T-cell (primary cell): ENCODE data around the gene PRPSAP1. TPM values are rescaled to one million over a fixed set of nuclear protein-coding genes. Genes with fewer than 3 reads are reported as not detected.
A peak's percentile ranks its signal among the peaks of the same experiment; 100 is the strongest.

ENCODE experiments used
- ATAC-seq, 4 experiments: fragments of 200-7000 bp in 3 of 4; fragments of 150-1000 bp in 1 of 4; cut with Tn5 transposase; replicated peaks in 1 of 4; 1 replicate in 3 of 4; 2 replicates in 1 of 4; pipeline ENCODE4 v1.10.0; 2021; ENCODE audit warnings: moderate library complexity in 3 of 4, mild to moderate bottlenecking in 2 of 4, moderate number of reproducible peaks in 1 of 4
- CTCF ChIA-PET, 2 donors: fragments of 300-600 bp; sonication (Branson Sonifier 250); formaldehyde crosslinking; loops; one replicate each; lab custom pipeline; 2022; ENCODE audit warnings: antibody characterized with exemption in 2 of 2; lab: Charles Lee
- POLR2A ChIA-PET, 2 donors: fragments of 300-600 bp; sonication (Branson Sonifier 250); formaldehyde crosslinking; loops; one replicate each; lab custom pipeline; 2022; ENCODE audit warnings: antibody characterized with exemption in 2 of 2; lab: Charles Lee
- DNase-seq, 35 experiments: peaks; one replicate each; pipeline versions ENCODE4 v3.0.0 to v3.0.0-alpha.2; 2013 to 2023
- H3K27ac ChIP-seq: one replicate; pipeline ENCODE4 v1.5.1; 2013; ENCODE audit warnings: low read length
- H3K27me3 ChIP-seq, 2 experiments: replicated peaks in 1 of 2; 1 replicate in 1 of 2; 2 replicates in 1 of 2; pipeline versions ENCODE4 v1.6.1 to v1.7.0; 2013; ENCODE audit warnings: low read length in 1 of 2, mixed read lengths in 1 of 2; ENCODE audit not compliant: control insufficient read depth in 2 of 2, insufficient read depth in 2 of 2; ENCODE audit errors: extremely low read depth in 1 of 2
- H3K36me3 ChIP-seq, 2 donors: 1 replicate in 1 of 2; 2 replicates in 1 of 2; pipeline versions ENCODE4 v1.6.1 to v1.7.0; 2013; ENCODE audit warnings: low read length in 1 of 2; ENCODE audit not compliant: control insufficient read depth in 2 of 2, insufficient read depth in 1 of 2; ENCODE audit errors: extremely low read depth in 1 of 2
- H3K4me1 ChIP-seq, 2 experiments: 1 replicate in 1 of 2; 2 replicates in 1 of 2; pipeline versions ENCODE4 v1.6.1 to v1.7.0; 2013; ENCODE audit warnings: low read length in 2 of 2, mixed read lengths in 1 of 2; ENCODE audit not compliant: insufficient read depth in 2 of 2, control insufficient read depth in 1 of 2; ENCODE audit errors: extremely low read depth in 1 of 2
- H3K4me3 ChIP-seq, 2 donors: 1 replicate in 1 of 2; 2 replicates in 1 of 2; pipeline versions ENCODE4 v1.5.1 to v1.7.0; 2013; ENCODE audit warnings: mild to moderate bottlenecking in 2 of 2, low read length in 1 of 2, moderate library complexity in 1 of 2; ENCODE audit not compliant: control insufficient read depth in 1 of 2; ENCODE audit errors: extremely low read depth in 1 of 2
- H3K9me3 ChIP-seq: 2 replicates; pipeline ENCODE4 v1.7.0; 2013
- H3K27ac Mint-ChIP-seq, 2 donors: one replicate each; pipeline ENCODE4 v1.8.0; 2020 to 2021; ENCODE audit warnings: mild to moderate bottlenecking in 2 of 2, mixed read lengths in 2 of 2
- H3K27me3 Mint-ChIP-seq, 2 donors: one replicate each; pipeline ENCODE4 v1.8.0; 2021 to 2022; ENCODE audit warnings: mixed read lengths in 2 of 2
- H3K36me3 Mint-ChIP-seq: one replicate; pipeline ENCODE4 v1.8.0; 2021; ENCODE audit warnings: mixed read lengths
- H3K4me1 Mint-ChIP-seq, 3 donors: one replicate each; pipeline ENCODE4 v1.8.0; 2020 to 2022; ENCODE audit warnings: mixed read lengths in 3 of 3, mild to moderate bottlenecking in 1 of 3
- H3K4me3 Mint-ChIP-seq, 3 donors: one replicate each; pipeline ENCODE4 v1.8.0; 2020 to 2022; ENCODE audit warnings: mild to moderate bottlenecking in 3 of 3, mixed read lengths in 3 of 3, moderate library complexity in 3 of 3
- H3K9me3 Mint-ChIP-seq, 3 donors: one replicate each; pipeline ENCODE4 v1.8.0; 2020 to 2022; ENCODE audit warnings: mixed read lengths in 3 of 3
- WGBS: methylation state at CpG from one replicate; pipeline ENCODE4 v1.1.5; 2013; ENCODE audit warnings: missing lambda C conversion rate; ENCODE audit not compliant: insufficient coverage; 5-methylcytosine and 5-hydroxymethylcytosine counted together
- total RNA-seq, 35 experiments: library from RNA in 6 of 35; stranded (reverse) in 6 of 35; fragments of 120-200 nt in 1 of 35; gene quantifications; one replicate each; pipeline versions ENCODE4 v1.2.1 to v1.2.4 and lab custom pipeline; 2013 to 2026

Gene PRPSAP1
- total RNA-seq, 5 donors from 2014 or later (not counting 1 experiment from before 2014, with no cell fraction given), result 27.5 to 47.0 (median 40.0) TPM

DNA sequence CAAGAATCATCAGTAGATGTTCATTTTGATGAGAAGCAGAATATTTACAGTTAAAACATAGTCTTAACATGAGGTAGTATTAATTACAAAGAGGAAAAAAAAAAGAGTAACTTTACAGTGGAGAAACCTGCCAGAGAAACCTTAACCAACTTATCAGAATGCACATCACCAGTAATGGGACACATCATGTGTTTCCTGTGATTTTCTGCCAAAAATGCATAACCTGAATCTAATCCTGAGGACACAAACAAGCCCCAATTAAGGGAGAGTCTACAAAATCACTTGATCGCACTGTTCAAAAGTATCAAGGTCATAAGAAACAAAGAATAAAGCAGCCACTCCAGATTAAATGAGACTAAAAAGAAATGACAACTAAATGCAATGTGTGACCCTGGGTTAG, 27.4 kb downstream of the PRPSAP1 start:
- POLR2A ChIA-PET, result interaction anchor here in 1 of 2 donors (0.6 kb wide), 1 partner anchor 505 kb away, joined by 5 read pairs; no protein-coding TSS in a partner anchor
- H3K36me3 Mint-ChIP-seq, result peaks cover 39% of the 10 kb centered on the region
- DNase-seq (no peak), ATAC-seq (no peak)
- Histone ChIP-seq H3K4me1 (no peaks in the 10 kb centered on the region), H3K27me3 (no peaks in the 10 kb centered on the region), H3K9me3 (no peaks in the 10 kb centered on the region), H3K36me3 (peaks cover 0 to 21% of the 10 kb centered on the region in 2 donors), H3K27ac (no peak overlapping the region), H3K4me3 (no peak overlapping the region)
- WGBS, result no CpG with 5 or more reads among the region's 1 CpG
- CTCF ChIA-PET, result no interaction called here
- no peaks in the 10 kb centered on the region for H3K4me1 Mint-ChIP-seq
- no peaks in the 10 kb centered on the region for H3K27me3 Mint-ChIP-seq
- H3K9me3 Mint-ChIP-seq, result no peaks in the 10 kb centered on the region
- H3K4me3 Mint-ChIP-seq, result no peak overlapping the region
- no peak overlapping the region for H3K27ac Mint-ChIP-seq

DNA sequence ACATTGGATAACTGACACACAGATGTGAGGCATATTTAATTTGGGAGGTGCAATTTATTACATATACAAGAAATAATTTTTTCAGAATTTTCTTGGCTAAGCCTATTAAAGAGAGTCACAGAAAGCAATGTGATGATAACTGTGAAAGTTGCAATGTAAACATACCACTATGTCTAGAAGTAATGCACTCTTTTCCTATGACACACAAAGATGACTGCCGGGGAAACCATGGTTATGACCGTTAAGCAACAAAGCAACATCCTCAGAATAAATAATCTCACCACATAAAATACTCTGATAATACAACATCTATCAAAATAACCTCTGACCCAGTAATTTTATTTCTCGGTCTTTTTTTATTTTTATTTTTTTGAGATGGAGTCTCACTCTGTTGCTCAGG, 35.1 kb downstream of the PRPSAP1 start:
- no peaks in the 10 kb centered on the region for H3K9me3 Mint-ChIP-seq
- no CpG with 5 or more reads among the region's 3 CpGs for WGBS
- Histone ChIP-seq H3K27me3 (no peaks in the 10 kb centered on the region), H3K9me3 (no peaks in the 10 kb centered on the region), H3K4me3 (no peak overlapping the region), H3K36me3 (peaks cover 0 to 14% of the 10 kb centered on the region in 2 donors), H3K4me1 (no peaks in the 10 kb centered on the region), H3K27ac (no peak overlapping the region)
- peaks cover 31% of the 10 kb centered on the region for H3K36me3 Mint-ChIP-seq
- H3K4me3 Mint-ChIP-seq, result no peak overlapping the region
- no peaks in the 10 kb centered on the region for H3K27me3 Mint-ChIP-seq
- no peak overlapping the region for H3K27ac Mint-ChIP-seq
- ATAC-seq, result no peak
- ChIA-PET CTCF (no interaction called here), POLR2A (no interaction called here)
- peaks cover 3 to 9% (median 6%) of the 10 kb centered on the region in 3 donors for H3K4me1 Mint-ChIP-seq
- no peak for DNase-seq

DNA sequence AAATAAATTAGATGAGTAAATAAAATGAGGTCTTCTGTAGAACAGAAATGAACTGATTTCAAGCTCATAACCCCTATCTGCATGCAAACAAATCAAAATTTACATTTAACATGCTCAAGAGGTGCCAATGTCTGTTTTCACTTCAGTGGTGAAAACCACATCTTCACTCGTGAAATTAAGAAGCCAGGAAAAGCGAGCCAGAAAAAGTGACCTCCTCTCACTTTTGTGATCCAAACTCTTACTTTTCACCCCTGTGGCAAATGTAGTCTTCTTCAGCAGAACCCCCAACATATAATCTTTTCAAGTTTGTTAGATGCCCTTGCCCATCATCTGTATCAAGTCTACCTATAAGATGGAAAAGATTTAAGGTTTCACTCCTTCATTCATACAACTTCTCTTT, 36.2 kb downstream of the PRPSAP1 start:
- Mint-ChIP-seq H3K36me3 (peaks cover 35% of the 10 kb centered on the region), H3K27me3 (no peaks in the 10 kb centered on the region), H3K27ac (no peak overlapping the region), H3K4me1 (peaks cover 3 to 9% (median 6%) of the 10 kb centered on the region in 3 donors), H3K4me3 (no peak overlapping the region), H3K9me3 (no peaks in the 10 kb centered on the region)
- H3K4me3 ChIP-seq, result no peak overlapping the region
- DNase-seq (no peak), ATAC-seq (no peak)
- 67% methylated on average over 1 of the region's 2 CpGs for WGBS
- H3K36me3 ChIP-seq, result peaks cover 0 to 24% of the 10 kb centered on the region in 2 donors
- no peaks in the 10 kb centered on the region for H3K27me3 ChIP-seq
- POLR2A ChIA-PET, result no interaction called here
- CTCF ChIA-PET, result interaction anchor here in 1 of 2 donors (0.5 kb wide), 1 partner anchor 265 kb away, joined by 5 read pairs; no protein-coding TSS in a partner anchor
- no peaks in the 10 kb centered on the region for H3K9me3 ChIP-seq
- H3K27ac ChIP-seq, result no peak overlapping the region
- H3K4me1 ChIP-seq, result no peaks in the 10 kb centered on the region

- no peaks in the 10 kb centered on the region for H3K4me1 ChIP-seq
- no peaks in the 10 kb centered on the region for H3K9me3 ChIP-seq
- 94% methylated on average over 8 of the region's 15 CpGs for WGBS
- Mint-ChIP-seq H3K4me1 (peaks cover 3 to 9% (median 6%) of the 10 kb centered on the region in 3 donors), H3K4me3 (no peak overlapping the region), H3K27me3 (no peaks in the 10 kb centered on the region), H3K27ac (peak overlapping the region; percentile 22 to 79), H3K9me3 (no peaks in the 10 kb centered on the region), H3K36me3 (peaks cover 39% of the 10 kb centered on the region)
- POLR2A ChIA-PET, result no interaction called here
- H3K4me3 ChIP-seq, result no peak overlapping the region
- H3K27me3 ChIP-seq, result no peaks in the 10 kb centered on the region
- CTCF ChIA-PET, result no interaction called here
- H3K27ac ChIP-seq, result no peak overlapping the region
- ATAC-seq (no peak), DNase-seq (no peak)
- peaks cover 0 to 39% of the 10 kb centered on the region in 2 donors for H3K36me3 ChIP-seq
These were observed 39.1 kb downstream of the PRPSAP1 start for GRCh38 chr17:76314392-76315227.

DNA sequence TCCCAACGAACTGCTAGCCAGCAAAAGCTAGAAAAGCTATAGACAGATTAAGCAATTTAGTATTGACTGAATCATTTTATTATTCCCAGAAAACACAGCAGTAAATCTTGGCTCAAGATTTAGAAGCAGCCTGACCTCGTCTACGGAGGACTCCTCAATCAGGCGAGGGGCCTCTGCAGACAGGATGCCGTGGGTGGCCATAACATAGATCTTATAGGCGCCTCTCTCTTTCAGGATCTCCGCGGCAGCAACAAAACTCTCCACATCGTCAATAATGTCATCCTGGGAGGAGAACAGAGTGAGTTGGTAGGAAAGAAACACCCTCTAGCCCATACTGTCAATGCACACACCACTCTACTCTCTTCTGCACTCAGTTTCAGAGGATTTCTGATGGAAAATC, 41.0 kb downstream of the PRPSAP1 start:
- Histone ChIP-seq H3K4me1 (no peaks in the 10 kb centered on the region), H3K36me3 (peaks cover 0 to 36% of the 10 kb centered on the region in 2 donors), H3K9me3 (no peaks in the 10 kb centered on the region), H3K4me3 (no peak overlapping the region), H3K27me3 (no peaks in the 10 kb centered on the region), H3K27ac (no peak overlapping the region)
- H3K27me3 Mint-ChIP-seq, result no peaks in the 10 kb centered on the region
- peaks cover 3 to 9% (median 6%) of the 10 kb centered on the region in 3 donors for H3K4me1 Mint-ChIP-seq
- ChIA-PET POLR2A (no interaction called here), CTCF (no interaction called here)
- no peaks in the 10 kb centered on the region for H3K9me3 Mint-ChIP-seq
- H3K27ac Mint-ChIP-seq, result no peak overlapping the region
- H3K4me3 Mint-ChIP-seq, result no peak overlapping the region
- DNase-seq (no peak), ATAC-seq (no peak)
- 60% methylated on average over 3 of the region's 9 CpGs for WGBS
- peaks cover 35% of the 10 kb centered on the region for H3K36me3 Mint-ChIP-seq

- Histone ChIP-seq H3K27ac (no peak overlapping the region), H3K4me1 (no peaks in the 10 kb centered on the region), H3K27me3 (no peaks in the 10 kb centered on the region), H3K9me3 (no peaks in the 10 kb centered on the region), H3K4me3 (no peak overlapping the region), H3K36me3 (peaks cover 4 to 32% of the 10 kb centered on the region in 2 donors)
- ATAC-seq (no peak), DNase-seq (no peak)
- ChIA-PET POLR2A (no interaction called here), CTCF (interaction anchor here (0.6 to 1.1 kb wide), 3 partner anchors 60 to 318 kb away, joined by 3 to 8 read pairs (median 3); no protein-coding TSS in a partner anchor)
- no peak overlapping the region for H3K27ac Mint-ChIP-seq
- no peak overlapping the region for H3K4me3 Mint-ChIP-seq
- no peaks in the 10 kb centered on the region for H3K4me1 Mint-ChIP-seq
- WGBS, result 100% methylated on average over 1 of the region's 4 CpGs
- no peaks in the 10 kb centered on the region for H3K9me3 Mint-ChIP-seq
- H3K36me3 Mint-ChIP-seq, result peaks cover 28% of the 10 kb centered on the region
- no peaks in the 10 kb centered on the region for H3K27me3 Mint-ChIP-seq
These were observed 44.3 kb downstream of the PRPSAP1 start for GRCh38 chr17:76309461-76309860.
